G401 (cell line): ENCODE measurements around the gene DMWD. TPM values are rescaled to one million over a fixed set of nuclear protein-coding genes. Genes with fewer than 3 reads are reported as not detected.
"Not testable (repeated sequence)": the region's sequence is repeated elsewhere in the genome, so short reads cannot be mapped to it uniquely, and the experiment has no call there.

ENCODE experiments used
- DNase-seq: peaks from one replicate; pipeline ENCODE4 v3.0.0-alpha.2; 2015; ENCODE audit warnings: low spot score
- in situ Hi-C: cut with HindIII; loops from 2 replicates; pipeline ENCODE4 v1.10.0; 2016; ENCODE audit warnings: low sequenced_read_pairs, mixed read lengths
- total RNA-seq: library from RNA; depleted of rRNA; stranded (reverse); fragments of >200 nt; shearing (Covaris generic); gene quantifications from 2 replicates; pipeline ENCODE4 v1.2.3, GENCODE V29; 2014

DMWD gene
- total RNA-seq, 1 experiment from 2014 or later = 20.5 TPM

GRCh38 chr19:45763691-45764294 lies 28.9 kb downstream of the DMWD start:
- in situ Hi-C loops = no loop called here
- no peak for DNase-seq

- in situ Hi-C loops = no loop called here
Measured at GRCh38 chr19:45762870-45763631, 29.6 kb downstream of the DMWD start.

GRCh38 chr19:45761714-45762113 lies 30.9 kb downstream of the DMWD start:
- no peak for DNase-seq
- in situ Hi-C loops = no loop called here

More at GRCh38 chr19:45762870-45763631, 29.6 kb downstream of the DMWD start:
- no peak for DNase-seq

- in situ Hi-C loops = no loop called here
- no peak for DNase-seq
Measured at GRCh38 chr19:45758921-45759320, 33.7 kb downstream of the DMWD start.

- no peak for DNase-seq
- in situ Hi-C loops = no loop called here
Measured at GRCh38 chr19:45757695-45758094, 35.0 kb downstream of the DMWD start.

GRCh38 chr19:45754323-45754722 lies 38.3 kb downstream of the DMWD start:
- in situ Hi-C loops = no loop called here
- DNase-seq = no peak

GRCh38 chr19:45753548-45753947 lies 39.1 kb downstream of the DMWD start:
- no peak for DNase-seq
- in situ Hi-C loops = no loop called here

- no peak for DNase-seq
- in situ Hi-C loops = no loop called here
Measured at GRCh38 chr19:45752639-45753038, 40.0 kb downstream of the DMWD start.

GRCh38 chr19:45751483-45751882 lies 41.2 kb downstream of the DMWD start:
- in situ Hi-C loops, DNase-seq: not testable (repeated sequence)

- in situ Hi-C loops = no loop called here
- no peak for DNase-seq
Measured at GRCh38 chr19:45747513-45747912, 45.1 kb downstream of the DMWD start.

- in situ Hi-C loops = no loop called here
Measured at GRCh38 chr19:45746866-45747265, 45.8 kb downstream of the DMWD start.

GRCh38 chr19:45745606-45746005 lies 47.0 kb downstream of the DMWD start:
- DNase-seq = no peak
- in situ Hi-C loops = no loop called here

More at GRCh38 chr19:45746866-45747265, 45.8 kb downstream of the DMWD start:
- no peak for DNase-seq

GRCh38 chr19:45742969-45743368 lies 49.7 kb downstream of the DMWD start:
- in situ Hi-C loops = no loop called here
- DNase-seq = no peak

GRCh38 chr19:45739498-45740439 lies 52.9 kb downstream of the DMWD start:
- no peak for DNase-seq
- in situ Hi-C loops = no loop called here

GRCh38 chr19:45733160-45733810 lies 59.4 kb downstream of the DMWD start, which contains the start of gene MEIOSIN:
TSS of gene MEIOSIN (plus strand) at chr19:45733439. CDS start at chr19:45735377, 1,938 bp downstream.
- DNase-seq = no peak
- in situ Hi-C loops = no loop called here
